GM21825 (cell line): Measurements from ENCODE around the gene DPPA3.
"Not testable (repeated sequence)": the region's sequence is repeated elsewhere in the genome, so short reads cannot be mapped to it uniquely, and the experiment has no call there.

ENCODE experiments used
- ATAC-seq: cut with Tn5 transposase; IDR thresholded peaks from one replicate; pipeline ENCODE4 v1.9.1; 2021; ENCODE audit warnings: mild to moderate bottlenecking, moderate library complexity; ENCODE audit not compliant: unreplicated experiment

DPPA3 gene

DNA sequence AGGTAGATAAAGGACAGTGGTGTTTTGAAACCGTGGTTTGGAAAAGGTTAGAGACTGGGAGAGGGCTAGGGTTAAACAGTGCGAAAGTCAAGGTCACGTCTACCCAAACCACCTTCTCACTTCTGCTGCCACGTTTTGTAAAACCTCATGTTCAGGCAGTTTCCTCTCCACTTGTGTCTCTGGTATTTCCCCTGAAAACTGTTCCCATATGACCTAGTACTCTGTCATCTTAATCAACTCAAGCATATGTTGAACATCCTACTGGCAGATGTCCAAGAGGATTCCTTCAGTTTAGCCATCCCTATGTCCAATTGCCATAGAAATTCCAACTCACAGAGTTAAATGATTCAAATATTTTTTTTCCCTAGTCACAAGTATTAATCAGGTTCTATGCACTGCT lies 18.5 kb downstream of the DPPA3 start:
- ATAC-seq, result no peak

DNA sequence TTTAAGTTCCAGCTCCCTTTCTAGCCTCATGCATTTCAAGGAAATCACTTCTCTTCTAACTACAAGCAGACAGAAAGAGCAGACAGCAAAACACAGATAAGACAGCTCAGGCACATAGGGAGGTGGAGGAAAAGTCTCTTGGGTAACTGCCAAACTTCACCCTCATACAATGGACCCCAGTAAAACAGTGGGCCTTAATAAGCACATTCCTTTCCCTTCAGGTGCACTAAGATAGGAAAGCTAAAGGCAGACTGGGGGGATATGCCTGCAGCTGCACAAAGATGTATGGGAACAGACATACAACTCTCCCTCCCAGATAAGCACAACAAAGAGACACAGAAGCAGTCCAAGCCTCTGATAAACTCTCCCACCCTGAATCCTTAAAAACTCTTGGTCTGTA lies 19.8 kb downstream of the DPPA3 start:
- not testable (repeated sequence) for ATAC-seq

DNA sequence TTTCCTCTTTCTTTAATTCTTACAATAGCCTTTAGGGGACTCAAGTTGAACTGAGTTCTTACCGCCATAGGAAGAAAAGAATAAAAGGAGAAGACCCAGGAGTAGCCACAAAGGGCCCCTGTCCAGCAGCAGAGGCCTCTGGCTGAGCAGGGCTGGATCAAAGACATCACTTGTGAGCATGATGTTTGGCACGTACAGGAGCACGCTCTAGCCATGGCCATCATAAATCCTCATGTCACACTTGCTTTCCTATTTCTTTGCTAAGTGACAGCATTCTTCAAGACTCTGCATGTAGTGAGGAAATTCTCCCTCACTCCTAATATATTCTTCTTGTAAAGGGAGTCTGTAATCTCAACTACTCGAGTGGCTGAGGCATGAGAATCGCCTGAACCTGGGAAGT lies 20.3 kb downstream of the DPPA3 start:
- no peak for ATAC-seq

DNA sequence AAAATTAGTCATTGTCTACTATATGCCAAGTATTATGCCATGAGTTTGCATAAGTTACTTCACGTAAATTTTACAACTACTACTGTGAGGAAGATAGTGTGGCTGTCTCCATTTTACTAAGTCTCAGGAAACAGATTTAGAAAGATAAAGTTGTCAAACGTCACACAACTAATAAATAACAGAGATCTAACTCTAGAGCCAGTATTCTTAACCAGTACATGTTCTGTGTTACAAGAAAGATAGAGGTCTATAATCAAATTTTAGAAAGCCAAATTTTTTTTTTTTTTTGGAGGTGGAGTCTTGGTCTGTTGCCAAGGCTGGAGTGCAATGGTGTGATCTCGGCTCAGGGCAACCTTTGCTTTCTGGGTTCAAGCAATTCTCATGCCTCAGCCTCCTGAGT lies 21.8 kb downstream of the DPPA3 start:
- no peak for ATAC-seq

DNA sequence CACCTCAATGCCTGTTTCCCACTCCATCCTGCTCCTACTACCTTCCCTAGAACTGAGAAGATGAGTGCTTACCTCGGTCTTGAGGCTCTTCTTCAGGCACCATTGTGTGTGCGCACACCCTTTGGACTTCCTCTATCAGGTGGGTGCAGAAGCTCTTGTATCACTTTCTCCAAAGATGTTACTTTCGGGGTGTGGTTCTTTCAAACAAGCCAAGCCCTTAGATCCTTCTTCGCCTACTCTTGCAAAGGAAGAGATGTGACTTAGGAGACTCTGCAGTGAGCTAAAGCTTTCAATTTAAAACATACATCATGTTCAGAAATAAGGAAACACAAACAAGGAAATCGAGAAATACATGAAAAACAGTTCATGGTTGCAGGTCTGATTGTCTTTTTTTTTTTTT lies 36.0 kb downstream of the DPPA3 start, which contains the start of gene CLEC4C:
CLEC4C (minus strand) TSS at position 130 of the 400 bp plus-strand sequence; CDS start at position 103, 27 bp downstream.
- no peak for ATAC-seq

DNA sequence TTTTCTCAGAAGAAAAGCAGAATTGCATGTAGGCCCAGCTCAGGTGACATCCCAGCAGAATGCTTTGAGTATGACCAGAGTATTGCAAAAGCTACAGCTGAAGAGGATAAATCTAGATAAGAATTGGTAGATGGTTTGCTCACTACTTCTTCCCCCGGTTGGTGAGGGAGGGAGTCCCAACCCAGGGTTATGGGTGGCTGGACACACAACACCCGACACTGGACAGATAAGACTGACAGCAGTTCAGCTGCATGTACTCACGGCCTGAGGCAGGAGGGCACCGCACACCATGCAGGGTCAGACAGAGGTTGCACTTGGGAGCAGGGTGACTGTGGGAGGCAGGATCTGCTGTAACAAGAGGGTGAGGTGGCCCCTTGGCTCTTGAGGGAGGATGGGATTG lies 37.6 kb downstream of the DPPA3 start:
- no peak for ATAC-seq

DNA sequence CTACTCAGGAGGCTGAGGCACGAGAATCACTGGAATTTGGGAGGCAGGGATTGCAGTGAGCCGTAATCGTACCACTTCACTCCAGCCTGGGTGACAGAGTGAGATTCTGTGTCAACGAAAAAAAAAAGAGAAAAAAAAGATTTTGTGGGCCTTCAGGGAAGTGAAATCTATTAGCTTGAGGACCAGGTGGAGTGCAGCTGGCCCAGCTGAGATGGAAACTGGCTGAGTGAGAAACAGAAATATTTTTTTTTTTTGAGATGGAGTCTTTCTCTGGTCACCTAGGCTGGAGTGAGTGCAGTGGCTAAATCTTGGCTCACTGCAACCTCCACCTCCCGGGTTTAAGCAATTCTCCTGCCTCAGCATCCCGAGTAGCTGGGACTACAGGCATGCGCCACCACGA lies 38.2 kb downstream of the DPPA3 start:
- no peak for ATAC-seq

DNA sequence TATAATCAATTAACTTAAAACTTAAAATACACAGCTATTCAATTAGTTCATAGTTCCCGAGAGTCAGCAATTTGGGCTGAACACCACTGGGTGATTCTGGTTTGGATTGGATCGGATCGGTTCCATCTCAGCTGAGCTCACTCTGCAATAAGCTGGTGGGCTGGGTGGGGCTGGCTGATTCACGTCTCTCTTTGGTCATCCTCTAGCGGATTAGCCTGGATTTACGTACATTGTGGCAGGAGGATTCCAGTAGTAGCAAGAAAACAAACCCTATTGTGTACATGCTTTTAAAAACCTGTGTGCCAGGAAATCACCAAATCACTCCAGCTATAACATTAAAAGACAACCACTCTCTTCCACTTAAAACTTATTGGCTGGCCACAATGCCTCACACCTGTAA lies 39.1 kb downstream of the DPPA3 start:
- ATAC-seq, result no peak

DNA sequence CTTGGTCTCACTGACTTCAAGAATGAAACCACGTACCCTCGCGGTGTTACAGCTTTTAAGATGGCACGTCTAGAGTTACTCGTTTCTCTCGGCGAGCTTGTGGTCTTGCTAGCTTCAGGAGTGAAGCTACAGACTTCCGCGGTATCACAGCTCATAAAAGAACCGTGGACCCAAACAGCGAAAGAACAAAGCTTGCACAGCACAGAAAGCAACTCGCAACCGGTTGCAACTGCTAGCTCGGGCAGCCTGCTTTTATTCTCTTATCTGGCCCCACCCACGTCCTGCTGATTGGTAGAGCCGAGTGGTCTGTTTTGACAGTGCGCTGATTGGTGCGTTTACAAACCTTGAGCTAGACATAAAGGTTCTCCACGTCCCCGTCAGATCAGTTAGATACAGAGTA lies 40.2 kb downstream of the DPPA3 start:
- no peak for ATAC-seq

DNA sequence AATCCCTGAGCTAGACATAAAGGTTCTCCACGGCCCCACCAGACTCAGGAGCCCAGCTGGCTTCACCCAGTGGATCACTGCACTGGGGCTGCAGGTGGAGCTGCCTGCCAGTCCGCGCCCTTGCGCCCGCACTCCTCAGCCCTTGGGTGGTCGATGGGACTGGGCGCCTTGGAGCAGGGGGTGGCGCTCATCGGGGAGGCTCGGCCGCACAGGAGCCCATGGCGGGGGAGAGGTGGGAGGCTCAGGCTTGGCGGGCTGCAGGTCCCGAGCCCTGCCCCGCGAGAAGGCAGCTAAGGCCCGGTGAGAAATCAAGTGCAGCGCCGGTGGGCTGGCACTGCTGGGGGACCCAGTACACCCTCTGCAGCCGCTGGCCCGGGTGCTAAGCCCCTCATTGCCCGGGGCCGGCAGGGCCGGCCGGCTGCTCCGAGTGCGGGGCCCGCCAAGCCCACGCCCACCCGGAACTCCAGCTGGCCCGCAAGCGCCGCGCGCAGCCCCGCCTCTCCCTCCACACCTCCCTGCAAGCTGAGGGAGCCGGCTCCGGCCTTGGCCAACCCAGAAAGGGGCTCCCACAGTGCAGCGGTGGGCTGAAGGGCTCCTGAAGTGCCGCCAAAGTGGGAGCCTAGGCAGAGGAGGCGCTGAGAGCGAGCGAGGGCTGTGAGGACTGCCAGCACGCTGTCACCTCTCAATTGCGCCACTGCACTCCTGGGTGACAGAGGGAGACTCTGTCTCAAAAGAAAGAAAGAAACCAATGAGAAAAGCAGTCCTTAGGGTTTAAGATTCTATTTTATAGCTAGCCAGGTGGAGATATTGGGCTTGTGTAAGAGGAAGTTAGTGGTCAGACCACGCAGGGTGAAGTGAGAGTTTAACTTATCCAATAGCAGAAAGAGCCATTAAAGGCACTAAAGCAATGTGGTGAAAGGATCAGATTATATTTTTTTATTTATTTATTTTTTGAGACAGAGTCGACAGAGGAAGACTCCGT lies 41.0 kb downstream of the DPPA3 start:
- ATAC-seq, result not testable (repeated sequence)

DNA sequence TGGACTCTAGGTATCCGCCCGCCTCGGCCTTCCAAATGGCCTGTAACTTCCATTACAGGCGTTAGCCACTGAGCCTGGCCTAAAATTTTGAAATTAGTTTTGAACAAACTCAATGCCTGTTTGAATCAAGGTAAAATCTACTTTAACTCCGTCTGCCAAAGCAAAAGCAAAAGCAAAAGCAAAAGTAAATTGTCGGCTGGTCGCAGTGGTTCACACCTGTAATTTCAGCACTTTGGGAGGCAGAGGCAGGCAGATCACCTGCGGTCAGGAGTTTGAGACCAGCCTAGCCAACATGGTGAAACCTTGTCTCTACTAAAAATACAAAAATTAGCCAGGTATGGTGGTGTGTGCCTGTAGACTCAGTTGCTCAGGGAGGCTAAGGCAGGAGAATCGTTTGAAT lies 44.4 kb downstream of the DPPA3 start:
- ATAC-seq, result not testable (repeated sequence)

DNA sequence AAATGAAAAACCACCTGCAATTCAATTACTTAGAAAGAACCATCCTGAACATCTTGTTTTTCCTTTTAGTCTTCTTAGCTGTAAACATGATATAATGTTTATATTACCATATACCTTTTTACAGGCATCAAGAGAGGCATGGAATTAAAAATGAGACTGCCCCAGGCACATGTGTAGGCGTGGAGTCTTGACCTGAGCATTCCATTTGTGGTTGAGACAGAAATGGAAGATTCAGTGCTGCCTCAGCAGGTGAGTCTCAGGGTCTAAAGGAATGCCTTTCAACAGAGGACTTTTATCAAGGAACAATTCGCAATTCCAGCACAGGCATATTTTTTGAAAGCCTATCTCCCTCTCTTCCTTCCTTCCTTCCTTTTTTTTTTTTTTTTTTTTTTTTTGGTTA lies 45.8 kb downstream of the DPPA3 start:
- ATAC-seq, result no peak

DNA sequence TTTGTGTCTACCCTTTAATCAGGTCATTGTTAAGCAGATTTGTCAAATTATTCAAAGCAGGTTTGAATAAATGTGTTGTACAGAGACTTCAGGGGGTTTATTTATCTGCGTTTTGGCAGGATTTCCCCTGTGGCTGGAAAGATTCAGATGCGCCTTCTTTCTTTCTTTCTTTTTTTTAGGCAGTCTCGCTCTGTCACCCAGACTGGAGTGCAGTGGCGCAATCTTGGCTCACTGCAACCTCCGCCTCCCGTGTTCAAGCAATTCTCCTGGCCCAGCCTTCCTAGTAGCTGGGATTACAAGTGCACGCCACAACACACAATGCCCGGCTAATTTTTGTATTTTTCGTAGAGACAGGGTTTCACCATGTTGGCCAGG lies 47.5 kb downstream of the DPPA3 start:
- ATAC-seq, result no peak
